NCI-H2196 treated with DMSO at 0.1 percent for 48 hours (cell line): ENCODE data around the gene NANOS2.

Experiments used
- DNase-seq: peaks from one replicate; lab custom pipeline; 2025; ENCODE audit not compliant: unreplicated experiment; lab: John Stamatoyannopoulos, UW

NANOS2 gene

GRCh38 chr19:45913874-45914830 is at the start of gene NANOS2:
Gene NANOS2 (minus strand): TSS chr19:45914778. CDS start chr19:45914693, 85 bp downstream.
- DNase-seq: no peak

GRCh38 chr19:45962021-45962420 is 47.4 kb upstream of the NANOS2 start:
- DNase-seq: no peak

GRCh38 chr19:45960595-45961235 is 46.1 kb upstream of the NANOS2 start:
- DNase-seq: no peak

GRCh38 chr19:45959517-45960025 is 45.0 kb upstream of the NANOS2 start:
- no peak for DNase-seq

GRCh38 chr19:45958769-45959516 is 44.4 kb upstream of the NANOS2 start:
- DNase-seq: no peak

- no peak for DNase-seq
Measured at GRCh38 chr19:45958320-45958719, 43.7 kb upstream of the NANOS2 start.

GRCh38 chr19:45955905-45956608 is 41.5 kb upstream of the NANOS2 start:
- no peak for DNase-seq

- no peak for DNase-seq
Measured at GRCh38 chr19:45954156-45954555, 39.6 kb upstream of the NANOS2 start.

GRCh38 chr19:45953676-45954075 is 39.1 kb upstream of the NANOS2 start:
- DNase-seq: no peak

- no peak for DNase-seq
Measured at GRCh38 chr19:45952686-45953505, 38.3 kb upstream of the NANOS2 start.

GRCh38 chr19:45952341-45952685 is 37.7 kb upstream of the NANOS2 start:
- DNase-seq: no peak

- DNase-seq: no peak
Measured at GRCh38 chr19:45947926-45948325, 33.3 kb upstream of the NANOS2 start.

GRCh38 chr19:45940515-45940805 is 25.9 kb upstream of the NANOS2 start:
- no peak for DNase-seq

- no peak for DNase-seq
Measured at GRCh38 chr19:45939792-45940514, 25.4 kb upstream of the NANOS2 start.

GRCh38 chr19:45938733-45939319 is 24.2 kb upstream of the NANOS2 start:
- no peak for DNase-seq

GRCh38 chr19:45935267-45935666 is 20.7 kb upstream of the NANOS2 start:
- no peak for DNase-seq

- no peak for DNase-seq
Measured at GRCh38 chr19:45934551-45935230, 20.1 kb upstream of the NANOS2 start.

- no peak for DNase-seq
Measured at GRCh38 chr19:45933759-45934158, 19.2 kb upstream of the NANOS2 start.

GRCh38 chr19:45931055-45931454 is 16.5 kb upstream of the NANOS2 start:
- no peak for DNase-seq
